Adrenal gland (tissue), 5 donors: ENCODE measurements around the gene ELL2.

Experiments
- CTCF ChIP-seq, 6 experiments: fragments of 450-650 bp in 4 of 6; fragments of 200-600 bp in 2 of 6; sonication (generic) in 1 of 6; IDR thresholded peaks; 1 replicate in 5 of 6; 2 replicates in 1 of 6; pipeline versions ENCODE4 v1.5.1 to v1.8.0; 2016 to 2021; ENCODE audit warnings: antibody characterized with exemption in 6 of 6, mild to moderate bottlenecking in 2 of 6, moderate library complexity in 1 of 6
- POLR2A ChIP-seq, 2 donors: fragments of 450-650 bp; IDR thresholded peaks; one replicate each; pipeline ENCODE4 v1.6.1; 2017; ENCODE audit warnings: antibody characterized with exemption in 2 of 2, mild to moderate bottlenecking in 2 of 2, moderate library complexity in 1 of 2
- donor health status: DM: no; HTN: no; CAD: no.

GRCh38 chr5:95988094-95988493 is 26.4 kb upstream of the ELL2 start:
- TF ChIP-seq CTCF (IDR thresholded peaks at IDR 0.05): no peak
- TF ChIP-seq POLR2A (IDR thresholded peaks at IDR 0.05): no peak
